Measurements from ENCODE around the gene ANKS4B.

Gene ANKS4B

GRCh38 chr16:21274172-21274726, 40.8 kb downstream of the ANKS4B start:
- H3K4me3 ChIP-seq: no peak overlapping the region
- no peak for TF ChIP-seq CTCF (IDR thresholded peaks at IDR 0.05)
- DNase-seq (ENCODE audit: low spot score): no peak
- no peak overlapping the region for H3K27ac ChIP-seq

- no peak for TF ChIP-seq CTCF (IDR thresholded peaks at IDR 0.05)
- Histone ChIP-seq H3K4me3 (no peak overlapping the region), H3K27ac (no peak overlapping the region)
- DNase-seq (ENCODE audit: low spot score): no peak
These were observed 42.0 kb downstream of the ANKS4B start for GRCh38 chr16:21275529-21275928.

GRCh38 chr16:21276090-21276489, 42.6 kb downstream of the ANKS4B start:
- Histone ChIP-seq H3K27ac (no peak overlapping the region), H3K4me3 (no peak overlapping the region)
- no peak for DNase-seq (ENCODE audit: low spot score)
- no peak for TF ChIP-seq CTCF (IDR thresholded peaks at IDR 0.05)

- Histone ChIP-seq H3K27ac (no peak overlapping the region), H3K4me3 (peak overlapping the region; percentile 81)
These were observed 43.8 kb downstream of the ANKS4B start for GRCh38 chr16:21277045-21277926.

GRCh38 chr16:21277927-21278706, 44.6 kb downstream of the ANKS4B start, which contains the start of gene CRYM:
Gene CRYM, minus strand, starts transcription at chr16:21278290. Its CDS starts 39 bp downstream, at chr16:21278251.
- TF ChIP-seq CTCF (IDR thresholded peaks at IDR 0.05): peak; percentile 88
- peak within 1 kb of the TSS; percentile 81 for H3K4me3 ChIP-seq
- peak; percentile 78 for DNase-seq (ENCODE audit: low spot score)
- H3K27ac ChIP-seq: peak within 1 kb of the TSS; percentile 40 to 66

More at GRCh38 chr16:21277045-21277926, 43.8 kb downstream of the ANKS4B start:
- no peak for DNase-seq (ENCODE audit: low spot score)
- TF ChIP-seq CTCF (IDR thresholded peaks at IDR 0.05): no peak

- no peak overlapping the region for H3K4me3 ChIP-seq
- no peak for TF ChIP-seq CTCF (IDR thresholded peaks at IDR 0.05)
- no peak for DNase-seq (ENCODE audit: low spot score)
- H3K27ac ChIP-seq: peak overlapping the region in 1 of 2 donors; percentile 42
These were observed 46.0 kb downstream of the ANKS4B start for GRCh38 chr16:21279501-21279900.

All from coronary artery (tissue), 2 donors.